Transverse colon (tissue), 4 donors: Measurements from ENCODE around the gene DNAJB1. TPM values are rescaled to one million over a fixed set of nuclear protein-coding genes. Genes with fewer than 3 reads are reported as not detected.

Experiments
- DNase-seq: peaks from one replicate; pipeline ENCODE4 v3.0.0-alpha.2; 2019
- H3K27ac ChIP-seq, 4 donors: fragments of 200-600 bp; sonication (generic); 2 replicates each; pipeline ENCODE4 v1.5.1; 2016 to 2018; ENCODE audit warnings: inconsistent platforms in 4 of 4
- H3K27me3 ChIP-seq: fragments of 200-600 bp; sonication (generic); 2 replicates; pipeline ENCODE4 v1.5.1; 2017; ENCODE audit warnings: inconsistent platforms
- H3K36me3 ChIP-seq, 4 donors: fragments of 200-600 bp; sonication (generic); 2 replicates each; pipeline ENCODE4 v1.5.1; 2017 to 2019; ENCODE audit warnings: inconsistent platforms in 4 of 4
- H3K4me1 ChIP-seq, 4 donors: fragments of 200-600 bp; sonication (generic); 2 replicates each; pipeline ENCODE4 v1.5.1; 2017 to 2020; ENCODE audit warnings: inconsistent platforms in 4 of 4
- H3K4me3 ChIP-seq, 4 donors: fragments of 200-600 bp; sonication (generic); 1 replicate in 1 of 4; 2 replicates in 3 of 4; pipeline versions ENCODE4 v1.5.1 to v1.6.1; 2017 to 2019; ENCODE audit warnings: inconsistent platforms in 4 of 4
- H3K9me3 ChIP-seq, 2 donors: fragments of 200-600 bp; sonication (generic); 2 replicates each; pipeline ENCODE4 v1.5.1; 2017 to 2019; ENCODE audit warnings: inconsistent platforms in 2 of 2
- CTCF ChIP-seq, 5 experiments: fragments of 200-600 bp in 3 of 5; fragments of 450-650 bp in 2 of 5; sonication (generic) in 3 of 5; IDR thresholded peaks; 1 replicate in 2 of 5; 2 replicates in 3 of 5; pipeline ENCODE4 v1.5.1; 2016 to 2017; ENCODE audit warnings: antibody characterized with exemption in 5 of 5, inconsistent platforms in 3 of 5, mild to moderate bottlenecking in 2 of 5, moderate library complexity in 1 of 5
- EP300 ChIP-seq: sonication (generic); formaldehyde crosslinking; IDR thresholded peaks from one replicate; pipeline ENCODE4 v1.6.1; 2017; ENCODE audit warnings: antibody characterized with exemption, low read depth
- POLR2A ChIP-seq: fragments of 450-650 bp; IDR thresholded peaks from one replicate; pipeline ENCODE4 v1.6.1; 2016; ENCODE audit warnings: antibody characterized with exemption, mild to moderate bottlenecking, moderate library complexity
- POLR2AphosphoS5 ChIP-seq, 3 donors: sonication (generic); formaldehyde crosslinking; IDR thresholded peaks; one replicate each; pipeline ENCODE4 v1.6.1; 2016; ENCODE audit warnings: antibody characterized with exemption in 3 of 3
- whole genome bisulfite sequencing, 2 donors: methylation state at CpG; one replicate each; pipeline ENCODE4 v1.1.5; 2018; ENCODE audit warnings: low coverage in 1 of 2; 5-methylcytosine and 5-hydroxymethylcytosine counted together
- in situ Hi-C, 4 donors: fragments of 200-750 bp; cut with MboI; loops; one replicate each; pipeline versions ENCODE4 v1.15.0 to v1.15.1; 2017; ENCODE audit warnings: low sequenced_read_pairs in 3 of 4, low pct_ligation_motif_present in 1 of 4, low pct_unique_long_range_greater_than_20kb in 1 of 4
- intact Hi-C: fragments of 100-400 bp; cut with DNase I; formaldehyde crosslinking; loops from one replicate; pipeline ENCODE4 v1.15.1; 2023; ENCODE audit warnings: low total_unique reads
- total RNA-seq, 4 donors: library from RNA; depleted of rRNA; stranded (reverse); fragments of >200 nt; gene quantifications; one replicate each; pipeline ENCODE4 v1.1.0, GENCODE V29; 2016

DNAJB1 gene
- total RNA-seq, 4 donors from 2014 or later: 20.3 to 111 (median 93.8) TPM

- H3K9me3 ChIP-seq: no peaks in the 10 kb centered on the region
- H3K4me3 ChIP-seq: no peak overlapping the region
- H3K36me3 ChIP-seq: peaks cover 0 to 10% (median 0%) of the 10 kb centered on the region in 4 donors
- H3K4me1 ChIP-seq: peaks cover 0 to 13% (median 10%) of the 10 kb centered on the region in 4 donors
- TF ChIP-seq CTCF (IDR thresholded peaks at IDR 0.05): no peak
- no peak for TF ChIP-seq EP300
- no peak for TF ChIP-seq POLR2AphosphoS5 (IDR thresholded peaks at IDR 0.05)
- TF ChIP-seq POLR2A: no peak
- DNase-seq: no peak
- 90% methylated on average over 6 of the region's 6 CpGs; no CpG with 5 or more reads in 1 of the 2 donors for WGBS, 2 donors
- intact Hi-C loops (no loop called here), in situ Hi-C loops (loop anchor here in 1 of 4 donors (25.0 kb wide), 1 partner anchor 327 kb away; the partner anchor contains the start of gene OR7A17)
- no peaks in the 10 kb centered on the region for H3K27me3 ChIP-seq
- no peak overlapping the region for H3K27ac ChIP-seq
Measured at GRCh38 chr19:14560776-14561108, 42.5 kb upstream of the DNAJB1 start.

GRCh38 chr19:14559916-14560775, 41.9 kb upstream of the DNAJB1 start:
- no peak overlapping the region for H3K27ac ChIP-seq
- H3K4me3 ChIP-seq: no peak overlapping the region
- TF ChIP-seq EP300 (no peak), POLR2AphosphoS5 (IDR thresholded peaks at IDR 0.05) (no peak), POLR2A (no peak), CTCF (IDR thresholded peaks at IDR 0.05) (no peak)
- in situ Hi-C loops: loop anchor here in 1 of 4 donors (25.0 kb wide), 1 partner anchor 327 kb away; the partner anchor contains the start of gene OR7A17
- no peaks in the 10 kb centered on the region for H3K27me3 ChIP-seq
- H3K36me3 ChIP-seq: peaks cover 0 to 4% (median 0%) of the 10 kb centered on the region in 4 donors
- intact Hi-C loops: no loop called here
- no peak for DNase-seq
- peaks cover 0 to 13% (median 10%) of the 10 kb centered on the region in 4 donors for H3K4me1 ChIP-seq
- 60 to 84% methylated on average over 1 to 28 of the region's 28 CpGs for WGBS, 2 donors
- no peaks in the 10 kb centered on the region for H3K9me3 ChIP-seq

- intact Hi-C loops (no loop called here), in situ Hi-C loops (loop anchor here in 1 of 4 donors (25.0 kb wide), 1 partner anchor 329 kb away; the partner anchor contains the start of gene OR7A17)
- Histone ChIP-seq H3K27me3 (no peaks in the 10 kb centered on the region), H3K36me3 (no peaks in the 10 kb centered on the region), H3K4me3 (no peak overlapping the region), H3K4me1 (peaks cover 0 to 18% (median 13%) of the 10 kb centered on the region in 4 donors), H3K27ac (no peak overlapping the region), H3K9me3 (no peaks in the 10 kb centered on the region)
- 89% methylated on average over 23 of the region's 23 CpGs; no CpG with 5 or more reads in 1 of the 2 donors for WGBS, 2 donors
- no peak for DNase-seq
- TF ChIP-seq CTCF (IDR thresholded peaks at IDR 0.05): no peak
- TF ChIP-seq POLR2AphosphoS5 (IDR thresholded peaks at IDR 0.05): no peak
- no peak for TF ChIP-seq EP300
- no peak for TF ChIP-seq POLR2A
Measured at GRCh38 chr19:14558370-14559066, 40.3 kb upstream of the DNAJB1 start.

GRCh38 chr19:14556662-14557188, 38.5 kb upstream of the DNAJB1 start:
- TF ChIP-seq EP300 (no peak), POLR2A (no peak), CTCF (IDR thresholded peaks at IDR 0.05) (peak; percentile 84 to 99 (median 95)), POLR2AphosphoS5 (IDR thresholded peaks at IDR 0.05) (no peak)
- intact Hi-C loops (no loop called here), in situ Hi-C loops (loop anchor here in 1 of 4 donors (25.0 kb wide), 1 partner anchor 331 kb away; the partner anchor contains the start of gene OR7A17)
- Histone ChIP-seq H3K27ac (peak overlapping the region in 1 of 4 donors; percentile 52), H3K4me3 (peak overlapping the region in 2 of 4 donors; percentile 6 to 33), H3K36me3 (no peaks in the 10 kb centered on the region), H3K4me1 (peaks cover 0 to 22% (median 13%) of the 10 kb centered on the region in 4 donors), H3K9me3 (no peaks in the 10 kb centered on the region), H3K27me3 (no peaks in the 10 kb centered on the region)
- 8 to 56% methylated on average over 3 to 18 of the region's 18 CpGs for WGBS, 2 donors
- peak; percentile 82 for DNase-seq
